ENCODE results near the gene CFAP410.
"Not testable (repeated sequence)": the region's sequence is repeated elsewhere in the genome, so short reads cannot be mapped to it uniquely, and the experiment has no call there.

Gene CFAP410

DNA sequence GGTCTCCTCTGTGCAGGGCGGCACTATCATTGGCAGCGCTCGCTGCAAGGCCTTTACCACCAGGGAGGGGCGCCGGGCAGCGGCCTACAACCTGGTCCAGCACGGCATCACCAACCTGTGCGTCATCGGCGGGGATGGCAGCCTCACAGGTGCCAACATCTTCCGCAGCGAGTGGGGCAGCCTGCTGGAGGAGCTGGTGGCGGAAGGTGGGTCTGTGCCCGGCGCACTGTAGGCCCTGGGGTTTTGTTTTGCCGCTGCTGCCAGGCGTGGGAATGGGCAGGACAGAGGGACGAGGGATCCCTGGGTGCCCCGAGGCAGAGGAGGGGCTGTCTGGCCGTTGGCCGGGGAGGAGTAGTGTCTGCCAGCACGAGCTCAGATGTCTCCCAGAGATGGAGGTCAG lies 27.1 kb downstream of the CFAP410 start:
- Mint-ChIP-seq H3K4me1 (ENCODE audit: low read depth) (no peaks in the 10 kb centered on the region), H3K27me3 (no peaks in the 10 kb centered on the region), H3K36me3 (peaks cover 5% of the 10 kb centered on the region), H3K9me3 (ENCODE audit: low read depth) (no peaks in the 10 kb centered on the region), H3K27ac (no peak overlapping the region), H3K4me3 (no peak overlapping the region)

- Mint-ChIP-seq H3K27ac (no peak overlapping the region), H3K9me3 (ENCODE audit: low read depth) (no peaks in the 10 kb centered on the region)
These were observed 28.3 kb downstream of the CFAP410 start for GRCh38 chr21:44310628-44311507.

DNA sequence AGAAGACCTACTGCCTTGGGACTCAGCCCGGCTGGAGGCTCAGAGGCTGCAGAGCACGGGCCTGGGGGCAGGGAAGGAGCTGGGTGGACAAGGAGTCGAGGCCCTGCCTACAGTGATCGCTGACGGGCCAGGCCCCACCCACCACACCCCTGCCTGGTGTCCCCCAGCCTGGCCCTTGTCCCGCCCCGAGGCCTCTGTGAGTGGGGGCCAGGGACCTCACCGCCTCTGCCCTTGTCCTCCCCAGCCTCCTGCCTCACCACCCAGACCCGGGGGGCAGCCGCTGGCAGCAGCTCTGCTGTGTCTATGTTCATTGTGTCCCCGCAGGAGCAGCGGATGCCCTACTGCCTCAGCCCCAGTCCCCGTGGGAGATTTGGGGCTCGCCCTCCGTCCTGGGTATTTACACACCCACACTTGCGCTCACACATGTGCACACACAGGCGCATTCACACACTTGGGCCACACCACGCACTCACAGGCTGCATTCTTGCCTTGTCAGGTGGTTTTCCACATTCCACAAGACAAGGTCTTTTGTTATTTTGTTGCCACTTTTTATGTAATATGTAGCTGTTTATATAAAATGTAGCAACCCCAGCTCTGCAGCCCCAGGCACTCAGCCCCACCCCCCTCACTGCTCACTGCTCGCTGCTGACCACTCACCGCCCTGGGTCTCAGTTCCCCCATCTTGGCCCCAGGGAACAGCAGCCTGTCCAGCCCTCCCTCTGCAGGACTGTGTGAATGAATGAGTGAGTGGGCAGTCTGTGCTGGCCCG lies 32.1 kb downstream of the CFAP410 start:
- peaks cover 5% of the 10 kb centered on the region for H3K36me3 Mint-ChIP-seq
- H3K9me3 Mint-ChIP-seq (ENCODE audit: low read depth), result no peaks in the 10 kb centered on the region
- H3K27ac Mint-ChIP-seq, result no peak overlapping the region
- H3K27me3 Mint-ChIP-seq, result no peaks in the 10 kb centered on the region
- H3K4me3 Mint-ChIP-seq, result no peak overlapping the region
- peaks cover 20% of the 10 kb centered on the region for H3K4me1 Mint-ChIP-seq (ENCODE audit: low read depth)

More at GRCh38 chr21:44310628-44311507, 28.3 kb downstream of the CFAP410 start:
- Mint-ChIP-seq H3K4me1 (ENCODE audit: low read depth) (no peaks in the 10 kb centered on the region), H3K36me3 (peaks cover 5% of the 10 kb centered on the region), H3K27me3 (no peaks in the 10 kb centered on the region), H3K4me3 (no peak overlapping the region)

- H3K36me3 Mint-ChIP-seq, result no peaks in the 10 kb centered on the region
- H3K27ac Mint-ChIP-seq, result no peak overlapping the region
- no peak overlapping the region for H3K4me3 Mint-ChIP-seq
- no peaks in the 10 kb centered on the region for H3K9me3 Mint-ChIP-seq (ENCODE audit: low read depth)
- peaks cover 30% of the 10 kb centered on the region for H3K4me1 Mint-ChIP-seq (ENCODE audit: low read depth)
- no peaks in the 10 kb centered on the region for H3K27me3 Mint-ChIP-seq
These were observed 33.5 kb downstream of the CFAP410 start for GRCh38 chr21:44305691-44306090.

- H3K27me3 Mint-ChIP-seq, result no peaks in the 10 kb centered on the region
- peaks cover 31% of the 10 kb centered on the region for H3K4me1 Mint-ChIP-seq (ENCODE audit: low read depth)
- H3K36me3 Mint-ChIP-seq, result no peaks in the 10 kb centered on the region
- no peaks in the 10 kb centered on the region for H3K9me3 Mint-ChIP-seq (ENCODE audit: low read depth)
- H3K27ac Mint-ChIP-seq, result no peak overlapping the region
- H3K4me3 Mint-ChIP-seq, result no peak overlapping the region
These were observed 34.3 kb downstream of the CFAP410 start for GRCh38 chr21:44304877-44305293.

DNA sequence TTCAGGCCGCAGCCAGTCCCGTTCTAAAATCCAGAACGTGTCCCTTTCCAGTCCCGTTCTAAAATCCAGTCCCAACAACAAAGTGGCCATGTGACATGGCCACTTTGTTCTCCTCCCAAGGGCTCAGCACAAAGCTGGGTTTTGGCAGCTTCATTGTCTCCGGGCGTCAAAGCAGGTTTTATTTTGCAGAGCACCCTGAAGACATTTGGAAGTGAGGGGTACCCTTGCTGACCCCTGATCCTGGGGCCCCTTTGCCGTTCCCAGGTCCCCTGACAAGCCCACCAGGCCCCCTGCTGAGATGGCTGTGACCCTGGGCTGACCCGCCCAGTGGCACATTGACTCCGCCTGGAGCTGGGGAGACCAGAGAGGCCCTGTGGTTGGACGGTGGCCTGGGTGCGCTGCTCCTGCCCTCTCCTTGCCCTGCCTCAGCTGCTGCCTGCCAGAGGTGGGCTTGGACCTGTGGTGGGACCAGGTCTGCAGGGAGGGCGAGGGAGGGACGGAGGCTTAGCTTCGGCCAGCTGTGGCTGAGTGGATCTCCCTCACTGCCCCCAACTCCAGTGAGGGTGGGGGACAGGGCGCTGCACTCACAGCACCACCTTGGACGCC lies 35.1 kb downstream of the CFAP410 start:
- no peaks in the 10 kb centered on the region for H3K27me3 Mint-ChIP-seq
- peaks cover 33% of the 10 kb centered on the region for H3K4me1 Mint-ChIP-seq (ENCODE audit: low read depth)
- H3K9me3 Mint-ChIP-seq (ENCODE audit: low read depth), result no peaks in the 10 kb centered on the region
- no peak overlapping the region for H3K4me3 Mint-ChIP-seq
- no peaks in the 10 kb centered on the region for H3K36me3 Mint-ChIP-seq
- no peak overlapping the region for H3K27ac Mint-ChIP-seq

DNA sequence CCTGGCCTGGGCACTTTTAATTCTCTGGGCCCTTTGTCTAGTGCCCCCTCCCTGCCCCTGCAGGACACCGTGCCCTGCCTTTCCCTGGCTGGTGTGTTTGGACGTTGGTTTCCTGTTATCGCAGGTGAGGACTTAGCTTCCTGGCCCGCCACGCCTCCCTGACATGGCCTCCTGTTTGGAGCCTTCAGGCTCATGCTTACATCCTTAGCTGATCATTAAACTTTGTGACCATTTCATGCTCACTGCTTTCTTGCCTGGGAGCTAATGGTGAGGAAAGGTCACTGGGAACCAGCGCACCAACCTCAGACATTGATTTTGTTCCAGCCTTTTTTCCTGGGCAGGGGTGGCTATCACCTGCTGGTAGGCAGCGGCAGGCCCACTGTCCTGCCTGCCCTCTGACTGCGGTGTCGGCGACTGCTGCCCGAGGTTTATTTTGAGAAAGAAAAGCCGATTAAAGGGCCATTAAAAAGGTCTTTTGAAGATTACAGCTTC lies 35.7 kb downstream of the CFAP410 start:
- no peaks in the 10 kb centered on the region for H3K36me3 Mint-ChIP-seq

DNA sequence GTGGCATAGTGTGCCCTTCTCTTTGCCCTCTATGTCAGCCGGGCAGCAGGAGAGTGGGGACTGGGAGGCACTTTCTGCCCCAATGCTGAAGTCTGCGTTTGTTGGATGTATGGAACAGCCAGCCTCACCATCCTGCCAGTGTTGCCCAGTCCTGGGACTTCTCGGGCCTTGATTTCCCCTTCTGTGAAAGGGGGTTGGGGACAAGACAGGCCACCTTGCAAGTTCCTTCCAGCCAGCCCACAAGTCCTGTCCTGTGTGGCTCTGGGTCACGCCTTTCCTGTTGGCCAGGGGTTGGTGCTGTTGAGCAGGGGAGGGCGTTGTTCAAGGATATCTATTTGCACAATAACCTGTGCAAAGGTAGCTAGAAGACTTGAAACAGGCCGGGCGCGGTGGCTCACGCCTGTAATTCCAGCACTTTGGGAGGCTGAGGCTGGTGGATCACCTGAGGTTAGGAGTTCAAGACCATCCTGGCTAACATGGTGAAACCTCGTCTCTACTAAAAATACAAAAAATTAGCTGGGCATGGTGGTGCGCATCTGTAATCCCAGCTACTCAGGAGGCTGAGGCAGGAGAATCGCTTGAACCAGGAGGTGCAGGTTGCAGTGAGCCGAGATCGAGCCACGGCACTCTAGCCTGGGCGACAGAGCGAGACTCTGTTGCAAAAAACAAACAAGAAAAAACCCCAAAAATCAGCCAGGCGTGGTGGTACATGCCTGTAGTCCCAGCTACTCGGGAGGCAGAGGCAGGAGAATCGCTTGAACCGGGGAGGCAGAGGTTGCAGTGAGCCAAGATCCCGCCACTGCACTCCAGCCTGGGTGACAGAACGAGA lies 36.4 kb downstream of the CFAP410 start:
- peak overlapping the region; percentile 82 for H3K4me3 Mint-ChIP-seq
- not testable (repeated sequence) for H3K27me3 Mint-ChIP-seq; H3K36me3 Mint-ChIP-seq; H3K9me3 Mint-ChIP-seq (ENCODE audit: low read depth); H3K27ac Mint-ChIP-seq
- peaks cover 44% of the 10 kb centered on the region for H3K4me1 Mint-ChIP-seq (ENCODE audit: low read depth)

More for the DNA sequence above, 35.7 kb downstream of the CFAP410 start:
- no peaks in the 10 kb centered on the region for H3K9me3 Mint-ChIP-seq (ENCODE audit: low read depth)
- no peak overlapping the region for H3K27ac Mint-ChIP-seq
- peak overlapping the region; percentile 56 for H3K4me3 Mint-ChIP-seq
- H3K4me1 Mint-ChIP-seq (ENCODE audit: low read depth), result peaks cover 37% of the 10 kb centered on the region
- H3K27me3 Mint-ChIP-seq, result no peaks in the 10 kb centered on the region

DNA sequence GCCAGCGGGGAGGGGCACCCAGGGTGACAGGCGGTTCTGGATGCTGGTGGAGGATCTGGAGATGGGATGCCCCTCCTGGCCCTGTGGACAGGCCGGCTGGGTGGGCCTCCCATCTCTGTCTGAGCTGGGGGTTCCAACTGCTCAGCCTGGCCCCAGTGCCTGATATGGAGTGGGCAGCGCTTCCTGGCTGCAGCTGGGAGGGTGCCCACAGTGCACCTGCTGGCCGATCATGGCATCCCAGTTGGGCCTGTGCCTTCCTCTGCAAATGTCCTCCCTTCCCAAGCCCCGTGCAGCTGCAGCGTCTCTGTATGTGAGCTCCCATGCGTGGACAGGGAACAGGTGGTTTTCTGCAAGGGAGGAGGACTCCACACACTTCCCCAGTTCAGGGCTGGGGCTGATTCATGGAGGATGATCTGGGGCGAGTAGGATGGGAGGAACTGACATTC lies 37.2 kb downstream of the CFAP410 start:
- H3K4me3 Mint-ChIP-seq, result peak overlapping the region; percentile 82
- no peaks in the 10 kb centered on the region for H3K27me3 Mint-ChIP-seq
- H3K27ac Mint-ChIP-seq, result no peak overlapping the region
- H3K36me3 Mint-ChIP-seq, result no peaks in the 10 kb centered on the region
- no peaks in the 10 kb centered on the region for H3K9me3 Mint-ChIP-seq (ENCODE audit: low read depth)
- peaks cover 50% of the 10 kb centered on the region for H3K4me1 Mint-ChIP-seq (ENCODE audit: low read depth)

GRCh38 chr21:44301141-44301540 lies 38.0 kb downstream of the CFAP410 start:
- no peaks in the 10 kb centered on the region for H3K36me3 Mint-ChIP-seq
- H3K9me3 Mint-ChIP-seq (ENCODE audit: low read depth), result no peaks in the 10 kb centered on the region
- peak overlapping the region; percentile 82 for H3K4me3 Mint-ChIP-seq
- H3K4me1 Mint-ChIP-seq (ENCODE audit: low read depth), result peaks cover 50% of the 10 kb centered on the region
- peak overlapping the region; percentile 34 for H3K27ac Mint-ChIP-seq
- no peaks in the 10 kb centered on the region for H3K27me3 Mint-ChIP-seq

DNA sequence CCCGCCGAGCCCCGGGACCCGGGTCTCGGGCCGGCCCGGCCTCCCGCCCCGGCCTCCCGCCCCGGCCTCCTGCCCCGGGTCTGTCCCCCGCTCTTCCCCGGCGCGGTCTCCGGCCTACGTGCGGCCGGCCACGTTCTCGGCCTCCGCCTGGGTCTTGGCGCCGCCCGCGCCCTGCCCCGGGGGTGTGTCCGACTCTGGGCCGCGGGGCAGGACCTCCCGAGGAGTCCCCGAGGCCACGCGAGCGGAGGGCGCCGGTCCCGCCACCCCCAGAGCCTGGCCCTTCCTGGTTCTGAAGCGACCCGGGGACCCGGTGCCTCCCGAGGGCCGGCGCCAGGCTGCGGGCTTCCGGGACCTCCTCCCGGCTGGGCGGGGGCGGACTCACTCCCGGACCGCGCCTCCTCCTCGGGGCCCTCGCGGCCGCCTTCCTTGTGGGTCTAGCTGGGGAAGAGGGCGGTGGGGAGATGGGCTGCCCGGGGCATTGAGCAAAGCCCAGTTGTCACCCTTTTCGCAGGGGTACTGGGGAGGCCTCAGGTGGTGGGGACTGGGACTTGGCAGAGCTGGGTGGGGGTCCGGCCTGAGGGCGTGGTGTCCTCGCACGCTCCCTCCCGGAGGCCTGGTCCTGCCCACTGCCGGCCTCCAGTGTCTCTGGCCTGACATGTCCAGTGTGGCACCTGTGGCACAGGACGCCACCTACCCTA lies 38.8 kb downstream of the CFAP410 start:
- H3K9me3 Mint-ChIP-seq (ENCODE audit: low read depth), result no peaks in the 10 kb centered on the region
- H3K4me1 Mint-ChIP-seq (ENCODE audit: low read depth), result peaks cover 50% of the 10 kb centered on the region
- H3K4me3 Mint-ChIP-seq, result peak overlapping the region; percentile 82
- H3K27me3 Mint-ChIP-seq, result no peaks in the 10 kb centered on the region
- no peaks in the 10 kb centered on the region for H3K36me3 Mint-ChIP-seq
- no peak overlapping the region for H3K27ac Mint-ChIP-seq

DNA sequence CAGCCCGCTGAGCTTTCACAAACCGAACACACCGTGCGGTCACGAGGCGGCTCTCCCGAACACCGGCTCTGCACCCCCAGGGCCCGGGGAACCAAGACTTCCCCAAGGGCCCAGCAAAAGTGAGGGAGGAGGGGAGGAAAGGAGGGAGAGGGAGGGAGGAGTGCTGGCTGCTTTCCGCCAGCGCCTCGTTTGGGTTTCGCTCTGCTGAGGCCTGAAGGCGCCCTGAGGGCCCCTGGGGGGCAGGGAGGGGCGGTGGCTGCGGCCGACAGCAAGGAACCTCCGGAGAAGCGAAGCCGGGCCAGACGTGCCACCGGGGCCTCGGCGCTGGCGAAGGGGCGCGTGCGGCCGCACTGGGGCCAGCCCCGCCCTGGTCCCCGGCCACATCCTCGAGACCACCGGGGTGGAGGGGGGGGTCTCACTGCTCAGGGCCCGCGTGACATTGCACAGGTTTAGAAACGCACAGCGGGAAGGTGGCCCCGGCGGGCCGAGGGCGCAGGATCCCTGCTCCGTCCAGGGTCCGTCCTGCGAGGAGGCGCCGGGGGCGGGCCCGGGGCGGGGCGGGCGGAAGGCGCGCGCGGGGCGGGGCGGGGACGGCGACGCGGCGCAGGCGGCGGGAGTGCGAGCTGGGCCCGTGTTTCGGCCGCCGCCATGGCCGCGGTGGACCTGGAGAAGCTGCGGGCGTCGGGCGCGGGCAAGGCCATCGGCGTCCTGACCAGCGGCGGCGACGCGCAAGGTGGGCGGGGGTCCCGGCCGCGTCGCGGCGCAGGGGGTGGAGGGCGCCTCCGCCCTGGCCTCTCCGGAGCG lies 39.5 kb downstream of the CFAP410 start, which contains the start of gene PFKL:
PFKL (plus strand) TSS at position 596 of the 804 bp plus-strand sequence; CDS start at position 649, 53 bp downstream.
- H3K36me3 Mint-ChIP-seq, result no peaks in the 10 kb centered on the region
- H3K27me3 Mint-ChIP-seq, result no peaks in the 10 kb centered on the region
- no peaks in the 10 kb centered on the region for H3K9me3 Mint-ChIP-seq (ENCODE audit: low read depth)
- peaks cover 48% of the 10 kb centered on the region for H3K4me1 Mint-ChIP-seq (ENCODE audit: low read depth)
- H3K4me3 Mint-ChIP-seq, result peak within 1 kb of the TSS; percentile 90
- peak within 1 kb of the TSS; percentile 89 for H3K27ac Mint-ChIP-seq

- Mint-ChIP-seq H3K4me3 (peak overlapping the region; percentile 90), H3K4me1 (ENCODE audit: low read depth) (peaks cover 50% of the 10 kb centered on the region)
These were observed 40.1 kb downstream of the CFAP410 start for GRCh38 chr21:44299085-44299457.

More at GRCh38 chr21:44299085-44299457, 40.1 kb downstream of the CFAP410 start:
- Mint-ChIP-seq H3K36me3 (no peaks in the 10 kb centered on the region), H3K9me3 (ENCODE audit: low read depth) (no peaks in the 10 kb centered on the region), H3K27ac (peak overlapping the region; percentile 89), H3K27me3 (no peaks in the 10 kb centered on the region)

Measured in activated naive CD8-positive, alpha-beta T cell (primary cell).